Thyroid gland (tissue), 4 donors: ENCODE data around the gene ACP2.

ENCODE experiments used
- POLR2A ChIP-seq, 2 donors: fragments of 450-650 bp; IDR thresholded peaks; one replicate each; pipeline ENCODE4 v1.6.1; 2017; ENCODE audit warnings: antibody characterized with exemption in 2 of 2, mild to moderate bottlenecking in 2 of 2, moderate library complexity in 1 of 2
- TF ChIP-seq, protein P1 (sequence below), 6 experiments: fragments of 200-600 bp in 3 of 6; fragments of 450-650 bp in 3 of 6; sonication (generic) in 3 of 6; IDR thresholded peaks; one replicate each; pipeline ENCODE4 v1.5.1; 2016 to 2019; ENCODE audit warnings: antibody characterized with exemption in 6 of 6, mild to moderate bottlenecking in 2 of 6, inconsistent platforms in 1 of 6, moderate library complexity in 1 of 6

DNA sequence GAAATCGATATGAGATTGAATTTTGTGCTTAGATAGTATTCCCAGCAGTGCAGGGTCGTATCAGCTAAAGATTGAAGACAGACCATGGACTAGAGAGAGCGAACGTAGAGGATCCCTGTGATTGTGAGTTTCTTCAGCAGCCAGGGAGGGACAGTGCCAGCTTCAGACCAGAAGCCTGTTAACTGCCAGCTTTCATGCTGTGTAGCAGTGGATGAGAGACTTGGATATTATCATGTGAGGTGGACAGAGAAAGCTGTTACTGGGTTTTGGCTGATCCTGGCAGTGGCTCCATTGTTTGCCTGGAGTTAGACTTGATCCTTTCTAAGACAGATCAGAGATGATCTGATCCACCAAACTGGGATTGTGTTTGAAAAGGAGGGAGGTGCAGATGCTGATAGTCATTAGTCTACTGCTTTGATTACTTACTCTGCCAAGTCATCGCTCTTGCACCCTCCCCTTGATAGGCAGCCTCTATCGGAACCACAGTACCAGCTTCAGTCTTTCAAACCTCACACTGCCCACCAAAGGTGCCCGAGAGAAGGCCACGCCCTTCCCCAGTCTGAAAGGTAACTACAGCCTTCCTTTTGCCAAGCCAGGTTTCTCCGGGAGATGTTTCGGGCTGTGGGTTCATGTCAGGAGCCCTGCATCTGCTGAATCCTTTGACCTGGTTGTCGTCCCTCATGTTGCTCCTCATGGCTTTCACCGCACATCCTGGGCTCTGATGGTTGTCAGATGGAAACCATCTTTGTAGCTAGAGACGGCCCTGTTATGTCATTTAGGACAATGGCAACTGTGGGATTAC lies 37.6 kb upstream of the ACP2 start:
- TF ChIP-seq, protein P1, sequence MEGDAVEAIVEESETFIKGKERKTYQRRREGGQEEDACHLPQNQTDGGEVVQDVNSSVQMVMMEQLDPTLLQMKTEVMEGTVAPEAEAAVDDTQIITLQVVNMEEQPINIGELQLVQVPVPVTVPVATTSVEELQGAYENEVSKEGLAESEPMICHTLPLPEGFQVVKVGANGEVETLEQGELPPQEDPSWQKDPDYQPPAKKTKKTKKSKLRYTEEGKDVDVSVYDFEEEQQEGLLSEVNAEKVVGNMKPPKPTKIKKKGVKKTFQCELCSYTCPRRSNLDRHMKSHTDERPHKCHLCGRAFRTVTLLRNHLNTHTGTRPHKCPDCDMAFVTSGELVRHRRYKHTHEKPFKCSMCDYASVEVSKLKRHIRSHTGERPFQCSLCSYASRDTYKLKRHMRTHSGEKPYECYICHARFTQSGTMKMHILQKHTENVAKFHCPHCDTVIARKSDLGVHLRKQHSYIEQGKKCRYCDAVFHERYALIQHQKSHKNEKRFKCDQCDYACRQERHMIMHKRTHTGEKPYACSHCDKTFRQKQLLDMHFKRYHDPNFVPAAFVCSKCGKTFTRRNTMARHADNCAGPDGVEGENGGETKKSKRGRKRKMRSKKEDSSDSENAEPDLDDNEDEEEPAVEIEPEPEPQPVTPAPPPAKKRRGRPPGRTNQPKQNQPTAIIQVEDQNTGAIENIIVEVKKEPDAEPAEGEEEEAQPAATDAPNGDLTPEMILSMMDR (IDR thresholded peaks at IDR 0.05) = no peak
- TF ChIP-seq POLR2A (IDR thresholded peaks at IDR 0.05) = no peak
